NT2/D1 (cell line): ENCODE data around the gene LCNL1.

Experiments
- YY1 ChIP-seq: IDR thresholded peaks from 2 replicates; pipeline ENCODE4 v1.6.1; 2011; ENCODE audit not compliant: insufficient read length, insufficient read depth
- ZNF274 ChIP-seq: IDR thresholded peaks from 2 replicates; pipeline ENCODE4 v1.6.1; 2011; ENCODE audit warnings: mild to moderate bottlenecking, low read depth, low read length

- TF ChIP-seq ZNF274 (no peak), YY1 (no peak)
These were observed 5.1 kb upstream of the LCNL1 start for GRCh38 chr9:136977649-136978072.
